ENCODE data around the gene ABCC11. TPM values are rescaled to one million over a fixed set of nuclear protein-coding genes. Genes with fewer than 3 reads are reported as not detected.

Gene ABCC11
- total and polyA plus RNA-seq, 2 donors (not counting 1 experiment from before 2014, with no cell fraction given) = 0.09 TPM; not detected in 1

DNA sequence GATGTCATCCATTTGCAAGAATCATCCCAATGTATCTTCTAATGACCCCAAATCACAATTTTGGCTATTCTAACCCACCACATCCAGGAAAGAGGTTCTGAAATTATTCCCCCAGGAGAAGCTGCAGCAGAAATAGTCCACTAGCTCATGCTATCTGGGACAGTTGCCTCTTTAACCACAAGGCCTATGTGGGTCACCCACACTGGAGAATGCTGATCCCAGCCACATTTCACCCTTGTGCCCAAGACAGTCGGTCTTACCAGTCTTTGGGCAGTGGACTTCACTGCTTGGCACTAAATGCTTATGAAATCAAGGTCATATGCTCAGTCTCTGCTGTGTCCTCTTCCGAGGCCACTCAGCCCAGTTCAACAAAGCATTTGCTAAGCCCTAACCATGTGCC lies 118.6 kb downstream of the ABCC11 start:
- intact Hi-C loops (cut with micrococcal nuclease) = no loop called here
- Histone ChIP-seq H3K36me3 (replicated peaks in 1 of 2; ENCODE audit: control extremely low read depth in 1 of 2, control insufficient read depth in 1 of 2, extremely low read depth in 1 of 2, insufficient read depth in 2 of 2, low read length in 1 of 2) (no peaks in the 10 kb centered on the region), H2AFZ (ENCODE audit: insufficient read depth, low read depth, low read length, poor library complexity, severe bottlenecking) (no peak overlapping the region), H3K79me2 (ENCODE audit: control insufficient read depth, insufficient read depth, low read length) (no peaks in the 10 kb centered on the region), H4K20me1 (ENCODE audit: control insufficient read depth, insufficient read depth, low read length, poor library complexity, severe bottlenecking) (no peaks in the 10 kb centered on the region), H3K27ac (ENCODE audit: low read length in 2 of 2) (no peak overlapping the region), H3K9ac (ENCODE audit: low read length) (no peak overlapping the region), H3K4me1 (ENCODE audit: control insufficient read depth in 2 of 2, insufficient read depth in 2 of 2, low read length in 2 of 2) (no peaks in the 10 kb centered on the region), H3K9me3 (ENCODE audit: control extremely low read depth in 1 of 3, control insufficient read depth in 2 of 3, insufficient read depth in 1 of 3, low read length in 2 of 3) (no peaks in the 10 kb centered on the region), H3K4me2 (replicated peaks; ENCODE audit: low read depth, low read length, poor library complexity, severe bottlenecking) (no peak overlapping the region), H3K4me3 (ENCODE audit: control extremely low read depth in 1 of 5, extremely low read depth in 1 of 5, insufficient read depth in 1 of 5, low read depth in 2 of 5, low read length in 4 of 5) (no peak overlapping the region), H3K27me3 (replicated peaks in 1 of 4; ENCODE audit: control extremely low read depth in 1 of 4, control insufficient read depth in 3 of 4, insufficient read depth in 4 of 4, low read length in 3 of 4) (no peaks in the 10 kb centered on the region)
- Mint-ChIP-seq H3K27ac (no peak overlapping the region), H3K4me1 (no peaks in the 10 kb centered on the region), H3K4me3 (no peak overlapping the region), H3K27me3 (peaks cover 27% of the 10 kb centered on the region), H3K9me3 (ENCODE audit: insufficient read depth) (no peaks in the 10 kb centered on the region)
- ChIA-PET POLR2A (no interaction called here), CTCF (no interaction called here)
- 95% methylated on average over 2 of the region's 2 CpGs for WGBS (ENCODE audit: insufficient coverage)
- TF ChIP-seq, protein P1, sequence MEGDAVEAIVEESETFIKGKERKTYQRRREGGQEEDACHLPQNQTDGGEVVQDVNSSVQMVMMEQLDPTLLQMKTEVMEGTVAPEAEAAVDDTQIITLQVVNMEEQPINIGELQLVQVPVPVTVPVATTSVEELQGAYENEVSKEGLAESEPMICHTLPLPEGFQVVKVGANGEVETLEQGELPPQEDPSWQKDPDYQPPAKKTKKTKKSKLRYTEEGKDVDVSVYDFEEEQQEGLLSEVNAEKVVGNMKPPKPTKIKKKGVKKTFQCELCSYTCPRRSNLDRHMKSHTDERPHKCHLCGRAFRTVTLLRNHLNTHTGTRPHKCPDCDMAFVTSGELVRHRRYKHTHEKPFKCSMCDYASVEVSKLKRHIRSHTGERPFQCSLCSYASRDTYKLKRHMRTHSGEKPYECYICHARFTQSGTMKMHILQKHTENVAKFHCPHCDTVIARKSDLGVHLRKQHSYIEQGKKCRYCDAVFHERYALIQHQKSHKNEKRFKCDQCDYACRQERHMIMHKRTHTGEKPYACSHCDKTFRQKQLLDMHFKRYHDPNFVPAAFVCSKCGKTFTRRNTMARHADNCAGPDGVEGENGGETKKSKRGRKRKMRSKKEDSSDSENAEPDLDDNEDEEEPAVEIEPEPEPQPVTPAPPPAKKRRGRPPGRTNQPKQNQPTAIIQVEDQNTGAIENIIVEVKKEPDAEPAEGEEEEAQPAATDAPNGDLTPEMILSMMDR (IDR thresholded peaks at IDR 0.05) = no peak
- no peak for TF ChIP-seq EZH2 (IDR thresholded peaks at IDR 0.05; ENCODE audit: borderline replicate concordance, insufficient read depth, low read depth, low read length, poor library complexity, severe bottlenecking)
- ATAC-seq (ENCODE audit: low read depth) (no peak), DNase-seq (no peak)

DNA sequence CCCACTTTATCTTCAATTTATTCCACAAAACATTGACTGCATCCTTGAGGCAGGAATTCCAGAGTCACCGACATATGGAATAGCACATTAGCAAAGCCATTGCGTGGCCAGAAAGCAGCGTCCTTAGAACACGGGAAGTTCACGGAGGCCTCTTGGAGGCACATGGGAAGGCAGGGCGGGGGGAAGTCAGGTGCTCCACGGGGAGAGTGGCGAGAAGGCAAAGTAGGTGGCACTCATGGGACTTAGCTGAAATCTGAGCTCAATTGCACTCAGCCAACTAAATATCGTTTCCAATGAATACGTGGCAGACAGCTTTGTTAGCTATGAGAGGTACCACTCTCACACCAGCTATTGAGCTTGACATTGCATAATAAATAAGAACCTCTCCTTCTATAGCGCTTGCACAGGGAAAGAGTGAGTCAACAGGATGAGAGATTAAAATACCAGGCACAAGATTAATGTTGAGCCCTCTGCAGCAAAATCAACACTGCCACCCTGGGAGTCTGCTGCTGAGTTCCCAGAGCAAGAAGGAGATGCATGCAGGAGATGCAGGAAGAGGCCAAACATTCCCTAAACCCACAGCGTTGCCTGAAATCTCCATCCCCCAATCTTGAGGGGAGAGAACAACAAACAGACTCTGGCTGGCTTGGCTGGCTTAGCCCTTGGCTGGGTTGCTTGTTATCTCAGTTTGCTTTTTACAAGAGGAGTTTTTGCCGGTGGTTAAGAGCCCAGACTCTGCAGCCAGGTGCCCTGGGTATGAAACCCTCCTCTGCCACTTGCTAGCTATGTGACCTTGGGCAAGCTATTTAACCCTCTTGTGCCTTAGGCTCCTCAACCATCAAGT lies 120.3 kb downstream of the ABCC11 start:
- H3K4me1 Mint-ChIP-seq = no peaks in the 10 kb centered on the region
- no peaks in the 10 kb centered on the region for H3K9me3 ChIP-seq (ENCODE audit: control extremely low read depth in 1 of 3, control insufficient read depth in 2 of 3, insufficient read depth in 1 of 3, low read length in 2 of 3)
- H2AFZ ChIP-seq (ENCODE audit: insufficient read depth, low read depth, low read length, poor library complexity, severe bottlenecking) = no peak overlapping the region
- H3K4me2 ChIP-seq (replicated peaks; ENCODE audit: low read depth, low read length, poor library complexity, severe bottlenecking) = no peak overlapping the region
- no peak for TF ChIP-seq EZH2 (IDR thresholded peaks at IDR 0.05; ENCODE audit: borderline replicate concordance, insufficient read depth, low read depth, low read length, poor library complexity, severe bottlenecking)
- TF ChIP-seq, protein P1 (IDR thresholded peaks at IDR 0.05) = no peak
- ChIA-PET CTCF (no interaction called here), POLR2A (no interaction called here)
- no peaks in the 10 kb centered on the region for H3K9me3 Mint-ChIP-seq (ENCODE audit: insufficient read depth)
- no peaks in the 10 kb centered on the region for H3K36me3 ChIP-seq (replicated peaks in 1 of 2; ENCODE audit: control extremely low read depth in 1 of 2, control insufficient read depth in 1 of 2, extremely low read depth in 1 of 2, insufficient read depth in 2 of 2, low read length in 1 of 2)
- intact Hi-C loops (cut with micrococcal nuclease) = no loop called here
- WGBS (ENCODE audit: insufficient coverage) = 84% methylated on average over 10 of the region's 13 CpGs
- no peaks in the 10 kb centered on the region for H3K4me1 ChIP-seq (ENCODE audit: control insufficient read depth in 2 of 2, insufficient read depth in 2 of 2, low read length in 2 of 2)
- H3K27me3 ChIP-seq (replicated peaks in 1 of 4; ENCODE audit: control extremely low read depth in 1 of 4, control insufficient read depth in 3 of 4, insufficient read depth in 4 of 4, low read length in 3 of 4) = no peaks in the 10 kb centered on the region
- no peak overlapping the region for H3K27ac ChIP-seq (ENCODE audit: low read length in 2 of 2)
- H3K9ac ChIP-seq (ENCODE audit: low read length) = no peak overlapping the region
- peaks cover 25% of the 10 kb centered on the region for H3K27me3 Mint-ChIP-seq
- H3K27ac Mint-ChIP-seq = no peak overlapping the region
- H4K20me1 ChIP-seq (ENCODE audit: control insufficient read depth, insufficient read depth, low read length, poor library complexity, severe bottlenecking) = no peaks in the 10 kb centered on the region
- H3K79me2 ChIP-seq (ENCODE audit: control insufficient read depth, insufficient read depth, low read length) = no peaks in the 10 kb centered on the region
- DNase-seq (no peak), ATAC-seq (ENCODE audit: low read depth) (no peak)
- no peak overlapping the region for H3K4me3 Mint-ChIP-seq
- H3K4me3 ChIP-seq (ENCODE audit: control extremely low read depth in 1 of 5, extremely low read depth in 1 of 5, insufficient read depth in 1 of 5, low read depth in 2 of 5, low read length in 4 of 5) = no peak overlapping the region
